Mesothelial cell of epicardium (in vitro differentiated cells): Measurements from ENCODE around the gene SPAG16. TPM values are rescaled to one million over a fixed set of nuclear protein-coding genes. Genes with fewer than 3 reads are reported as not detected.

Experiments
- DNase-seq, 2 experiments: peaks; one replicate each; pipeline ENCODE4 v3.0.0; 2021; ENCODE audit warnings: low spot score in 2 of 2; ENCODE audit not compliant: unreplicated experiment in 2 of 2
- H3K27ac Mint-ChIP-seq: 2 replicates; pipeline ENCODE4 v1.8.0; 2021; ENCODE audit warnings: mixed read lengths
- H3K27me3 Mint-ChIP-seq: 2 replicates; pipeline ENCODE4 v1.8.0; 2021; ENCODE audit warnings: low read depth, mixed read lengths
- H3K36me3 Mint-ChIP-seq: 2 replicates; pipeline ENCODE4 v1.8.0; 2021; ENCODE audit warnings: mixed read lengths
- H3K4me1 Mint-ChIP-seq: 2 replicates; pipeline ENCODE4 v1.8.0; 2021; ENCODE audit warnings: mixed read lengths
- H3K4me3 Mint-ChIP-seq: 2 replicates; pipeline ENCODE4 v1.8.0; 2021; ENCODE audit warnings: mild to moderate bottlenecking, moderate library complexity, mixed read lengths
- H3K9me3 Mint-ChIP-seq: 2 replicates; pipeline ENCODE4 v1.8.0; 2021; ENCODE audit warnings: mixed read lengths
- CTCF ChIP-seq: fragments of 200-600 bp; sonication (generic); IDR thresholded peaks from one replicate; pipeline ENCODE4 v1.5.0; 2021; ENCODE audit warnings: antibody characterized with exemption; ENCODE audit not compliant: unreplicated experiment
- total RNA-seq: library from RNA; stranded (reverse); gene quantifications from 3 replicates; pipeline ENCODE4 v1.2.1, GENCODE V29; 2021

SPAG16 gene
- total RNA-seq, 1 donor from 2014 or later = 35.1 TPM

- DNase-seq = no peak
- Mint-ChIP-seq H3K4me1 (peaks cover 20% of the 10 kb centered on the region), H3K36me3 (no peaks in the 10 kb centered on the region), H3K9me3 (no peaks in the 10 kb centered on the region), H3K4me3 (no peak overlapping the region), H3K27me3 (no peaks in the 10 kb centered on the region), H3K27ac (no peak overlapping the region)
- TF ChIP-seq CTCF = no peak
Observed at GRCh38 chr2:214378455-214379103, 1094.3 kb downstream of the SPAG16 start.

- H3K36me3 Mint-ChIP-seq = no peaks in the 10 kb centered on the region
- H3K4me3 Mint-ChIP-seq = no peak overlapping the region
- no peak overlapping the region for H3K27ac Mint-ChIP-seq
- peaks cover 19% of the 10 kb centered on the region for H3K4me1 Mint-ChIP-seq
- no peak for DNase-seq
- H3K27me3 Mint-ChIP-seq = no peaks in the 10 kb centered on the region
- no peak for TF ChIP-seq CTCF
- no peaks in the 10 kb centered on the region for H3K9me3 Mint-ChIP-seq
Observed at GRCh38 chr2:214379227-214379626, 1095.0 kb downstream of the SPAG16 start.

GRCh38 chr2:214380681-214381080, 1096.4 kb downstream of the SPAG16 start:
- no peaks in the 10 kb centered on the region for H3K9me3 Mint-ChIP-seq
- no peaks in the 10 kb centered on the region for H3K36me3 Mint-ChIP-seq
- H3K4me3 Mint-ChIP-seq = no peak overlapping the region
- no peak for TF ChIP-seq CTCF
- no peak for DNase-seq
- peaks cover 19% of the 10 kb centered on the region for H3K4me1 Mint-ChIP-seq
- no peaks in the 10 kb centered on the region for H3K27me3 Mint-ChIP-seq
- no peak overlapping the region for H3K27ac Mint-ChIP-seq

DNA sequence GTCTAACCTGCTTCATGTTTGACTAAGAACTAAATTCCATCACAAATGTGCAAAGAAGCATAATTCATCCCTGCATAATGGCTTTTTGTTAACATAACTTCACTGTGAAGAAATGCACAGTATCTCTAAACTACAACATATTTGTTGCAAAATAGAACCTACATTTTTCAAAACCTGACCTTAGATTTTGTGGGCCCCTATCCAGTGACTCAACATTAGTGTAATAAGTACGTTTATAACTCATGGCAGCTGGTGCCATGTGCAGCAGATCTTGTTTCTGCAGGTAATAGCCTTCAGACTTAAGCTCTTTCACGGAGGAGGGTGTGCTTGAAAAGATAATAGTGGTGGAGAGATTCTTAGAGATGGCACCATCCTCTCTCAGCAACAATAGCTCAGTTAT, 1098.0 kb downstream of the SPAG16 start:
- Mint-ChIP-seq H3K27me3 (no peaks in the 10 kb centered on the region), H3K4me1 (peaks cover 19% of the 10 kb centered on the region), H3K27ac (no peak overlapping the region), H3K4me3 (no peak overlapping the region), H3K36me3 (no peaks in the 10 kb centered on the region), H3K9me3 (no peaks in the 10 kb centered on the region)
- DNase-seq = no peak
- no peak for TF ChIP-seq CTCF

GRCh38 chr2:214386720-214387119, 1102.5 kb downstream of the SPAG16 start:
- H3K36me3 Mint-ChIP-seq = no peaks in the 10 kb centered on the region
- no peak for DNase-seq
- H3K4me1 Mint-ChIP-seq = peaks cover 5% of the 10 kb centered on the region
- TF ChIP-seq CTCF = no peak
- no peak overlapping the region for H3K27ac Mint-ChIP-seq
- H3K27me3 Mint-ChIP-seq = no peaks in the 10 kb centered on the region
- no peak overlapping the region for H3K4me3 Mint-ChIP-seq
- H3K9me3 Mint-ChIP-seq = no peaks in the 10 kb centered on the region

GRCh38 chr2:214389334-214389733, 1105.1 kb downstream of the SPAG16 start:
- H3K27ac Mint-ChIP-seq = no peak overlapping the region
- H3K27me3 Mint-ChIP-seq = no peaks in the 10 kb centered on the region
- H3K4me3 Mint-ChIP-seq = no peak overlapping the region
- TF ChIP-seq CTCF = no peak
- DNase-seq = no peak
- H3K36me3 Mint-ChIP-seq = no peaks in the 10 kb centered on the region
- H3K9me3 Mint-ChIP-seq = no peaks in the 10 kb centered on the region
- no peaks in the 10 kb centered on the region for H3K4me1 Mint-ChIP-seq
